GM18517 (cell line): Measurements from ENCODE around the gene PSMA8.
"Not testable (repeated sequence)": the region's sequence is repeated elsewhere in the genome, so short reads cannot be mapped to it uniquely, and the experiment has no call there.

Experiments
- ATAC-seq: cut with Tn5 transposase; IDR thresholded peaks from one replicate; pipeline ENCODE4 v1.9.1; 2021; ENCODE audit warnings: mild to moderate bottlenecking, moderate library complexity; ENCODE audit not compliant: unreplicated experiment

The PSMA8 gene

DNA sequence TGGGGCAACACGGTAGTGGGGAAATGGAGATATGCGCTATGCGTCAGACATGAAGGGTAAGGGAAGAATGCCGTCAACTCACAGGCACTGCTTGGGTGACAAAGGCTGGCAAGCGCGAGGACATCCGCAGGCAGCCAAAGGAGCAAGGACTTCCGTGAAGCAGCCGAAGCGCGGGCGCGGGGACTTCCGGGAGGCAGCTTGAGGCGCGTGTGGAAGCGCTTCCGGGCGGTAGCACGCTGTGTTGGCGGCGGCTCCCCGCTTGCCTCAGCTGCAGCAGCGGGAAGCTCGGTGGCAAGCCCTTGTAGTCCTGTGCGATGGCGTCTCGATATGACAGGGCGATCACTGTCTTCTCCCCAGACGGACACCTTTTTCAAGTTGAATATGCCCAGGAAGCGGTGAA is at the start of gene PSMA8:
TSS of gene PSMA8 (plus strand) at position 218 of the 400 bp plus-strand sequence. CDS start at position 315, 97 bp downstream.
- ATAC-seq, result peak; percentile 62

DNA sequence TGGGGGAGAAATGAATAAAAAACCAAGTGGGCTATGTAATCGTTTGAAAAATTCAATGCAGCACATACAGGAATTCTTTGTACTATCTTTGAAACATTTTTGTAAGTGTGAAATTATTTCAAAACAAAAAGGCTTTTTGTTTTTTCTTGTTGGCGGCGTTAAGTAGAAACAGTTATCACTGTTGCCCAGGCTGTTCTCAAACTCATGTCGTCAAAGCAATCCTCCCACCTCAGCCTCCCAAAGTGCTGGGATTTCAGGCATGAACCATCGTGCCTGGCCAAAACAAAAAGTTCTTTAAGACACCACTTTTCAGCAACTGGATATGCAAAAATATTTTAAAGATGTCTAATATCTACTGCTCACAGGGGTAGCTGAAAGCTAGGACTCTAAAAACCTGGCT is 48.6 kb upstream of the PSMA8 start:
- no peak for ATAC-seq

DNA sequence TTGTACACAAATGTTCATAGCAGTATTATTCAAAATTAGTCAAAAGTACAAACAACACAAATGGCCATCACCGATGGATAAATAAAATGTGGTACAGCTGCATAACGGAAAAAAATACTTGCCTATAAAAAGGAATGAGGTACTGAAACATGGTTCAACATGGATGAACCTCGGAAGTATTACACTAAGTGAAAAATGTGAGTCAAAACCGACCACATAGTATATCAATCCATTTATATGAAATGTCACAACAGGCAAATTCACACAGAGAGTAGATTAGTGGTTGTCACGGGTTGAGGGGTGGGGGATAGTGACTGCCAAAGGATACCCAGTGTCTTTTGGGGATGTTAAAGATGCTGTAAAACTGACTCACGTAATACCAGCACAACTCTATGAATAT is 46.7 kb upstream of the PSMA8 start:
- no peak for ATAC-seq

- ATAC-seq, result no peak
These were observed 45.2 kb upstream of the PSMA8 start for GRCh38 chr18:26088487-26088886.

DNA sequence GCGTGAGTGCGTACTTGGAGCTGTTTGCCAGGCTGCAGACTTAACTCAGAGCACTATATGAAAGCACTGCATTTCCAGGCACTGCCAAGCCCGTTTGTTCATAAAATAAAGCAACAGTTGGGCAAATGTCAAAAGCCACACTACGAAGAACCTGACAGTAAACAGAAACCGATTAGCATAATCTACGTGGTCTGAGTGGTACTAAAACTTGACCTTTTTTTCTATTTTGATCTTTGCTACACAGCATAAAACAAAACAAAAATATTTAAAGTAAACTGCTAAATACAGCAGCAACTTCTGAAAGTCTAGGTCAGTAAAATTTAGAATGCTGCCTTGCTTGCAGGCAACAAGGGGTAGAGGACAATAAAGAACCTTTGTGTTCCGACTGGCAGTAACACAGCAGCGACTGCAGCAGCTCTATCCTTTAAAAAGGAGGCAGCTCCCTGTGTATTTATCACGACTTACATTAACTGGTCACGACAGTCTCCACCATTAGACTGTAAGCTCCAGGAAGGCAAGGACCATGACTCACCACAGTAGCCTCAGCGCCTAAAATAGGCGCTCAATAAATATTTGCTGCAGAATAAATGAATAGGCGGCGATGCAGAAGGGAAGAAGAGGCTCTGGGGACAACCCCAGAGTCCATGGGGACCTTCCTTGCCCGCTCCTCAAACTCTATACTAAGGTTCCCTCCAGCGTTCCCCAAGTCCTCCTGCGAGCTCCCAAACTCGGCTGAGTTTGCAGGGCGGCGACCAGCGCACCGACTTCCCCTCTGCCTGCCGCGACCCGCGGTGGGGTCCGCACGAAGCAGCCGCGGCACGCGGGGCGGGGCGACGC is 44.2 kb upstream of the PSMA8 start:
- peak; percentile 19 for ATAC-seq

DNA sequence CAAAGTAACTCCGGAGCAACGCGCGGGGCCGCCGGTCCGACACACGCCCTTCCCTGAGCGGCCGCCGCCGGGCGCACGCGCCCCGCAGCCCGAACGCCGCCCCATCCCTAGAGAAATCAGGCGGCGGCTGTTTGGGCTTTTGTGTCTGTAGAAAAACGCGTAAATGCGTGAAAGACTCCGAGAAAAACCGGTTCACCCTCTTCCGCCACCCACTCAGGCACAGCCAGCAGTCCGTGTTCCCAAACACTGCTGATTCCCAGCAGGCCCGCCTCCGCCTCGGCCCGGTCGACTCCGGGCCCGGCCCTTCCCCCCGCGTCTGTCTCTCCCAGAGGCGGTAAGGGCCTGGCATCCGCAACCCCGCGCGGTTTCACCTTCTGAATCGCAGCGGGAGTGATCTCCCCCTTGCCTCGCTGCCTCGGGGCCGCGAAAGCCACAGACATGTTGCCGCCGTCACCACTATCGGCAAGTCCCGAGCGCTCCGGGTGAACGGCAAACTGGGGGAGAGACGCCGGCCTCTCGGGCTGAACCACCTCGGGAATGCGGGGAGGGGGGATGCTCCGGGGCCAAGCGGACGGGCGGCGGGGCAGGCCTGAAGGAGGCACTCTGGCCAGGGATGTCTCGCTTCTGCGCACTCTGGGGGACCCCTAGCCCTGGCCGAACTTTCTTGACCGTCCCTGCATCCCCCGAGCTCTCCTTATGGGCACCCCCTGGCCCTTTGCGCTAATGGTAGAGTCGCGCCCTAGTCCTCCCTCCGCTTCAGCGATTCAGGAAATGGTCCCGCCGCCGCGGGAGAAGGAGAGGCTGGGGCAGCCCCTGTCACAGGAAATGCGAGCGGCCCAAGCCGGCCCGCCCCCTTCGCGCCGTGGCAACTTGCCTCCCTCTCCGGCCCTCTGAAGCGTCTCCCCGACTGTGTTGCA is 43.3 kb upstream of the PSMA8 start, which contains the start of gene SS18:
TSS of gene SS18 (minus strand) at position 484 of the 917 bp plus-strand sequence. CDS start at position 440, 44 bp downstream.
- ATAC-seq, result peak; percentile 69

GRCh38 chr18:26091047-26091630 is 42.5 kb upstream of the PSMA8 start:
- peak; percentile 58 for ATAC-seq

- no peak for ATAC-seq
These were observed 36.8 kb upstream of the PSMA8 start for GRCh38 chr18:26096852-26097251.

- ATAC-seq, result no peak
These were observed 36.1 kb upstream of the PSMA8 start for GRCh38 chr18:26097563-26097962.

- ATAC-seq, result no peak
These were observed 30.1 kb upstream of the PSMA8 start for GRCh38 chr18:26103579-26103978.

DNA sequence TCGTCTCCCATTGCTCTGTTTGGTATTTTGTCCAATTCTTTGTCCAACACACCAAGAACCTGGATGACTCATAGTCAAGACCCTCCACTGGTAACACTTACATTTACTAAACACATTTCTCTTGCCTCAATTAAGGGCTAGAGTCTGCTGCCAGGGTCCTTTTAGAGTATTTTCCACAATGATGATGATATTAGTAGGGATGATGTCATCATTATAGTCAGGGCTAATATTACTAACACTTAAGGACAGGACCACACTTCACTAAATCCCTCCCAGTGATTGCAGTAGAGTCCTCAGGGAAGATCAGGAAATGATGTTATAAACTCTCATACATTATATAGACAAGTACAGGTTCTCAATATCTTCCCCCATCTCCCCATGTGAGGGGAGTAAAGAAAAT is 29.6 kb upstream of the PSMA8 start:
- no peak for ATAC-seq

DNA sequence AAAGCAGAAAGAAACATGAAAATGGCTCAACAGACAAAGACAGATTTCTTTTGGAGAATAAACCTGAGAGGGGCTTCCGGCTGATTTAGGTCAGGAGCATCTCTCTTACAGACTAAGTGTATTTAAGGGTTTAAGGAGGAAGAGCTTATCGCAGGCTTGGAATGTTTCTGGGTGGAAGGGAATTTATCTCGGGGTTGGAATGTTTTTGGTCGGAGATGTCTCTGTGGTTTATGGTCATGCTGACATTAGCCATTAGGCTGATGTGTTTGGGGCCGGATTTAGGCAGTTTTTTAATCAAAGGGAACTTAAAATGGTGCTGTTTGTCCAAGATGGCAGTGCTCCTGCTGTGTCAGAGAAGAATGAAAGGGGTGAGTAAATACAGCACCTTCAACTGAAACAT is 14.4 kb upstream of the PSMA8 start:
- no peak for ATAC-seq

DNA sequence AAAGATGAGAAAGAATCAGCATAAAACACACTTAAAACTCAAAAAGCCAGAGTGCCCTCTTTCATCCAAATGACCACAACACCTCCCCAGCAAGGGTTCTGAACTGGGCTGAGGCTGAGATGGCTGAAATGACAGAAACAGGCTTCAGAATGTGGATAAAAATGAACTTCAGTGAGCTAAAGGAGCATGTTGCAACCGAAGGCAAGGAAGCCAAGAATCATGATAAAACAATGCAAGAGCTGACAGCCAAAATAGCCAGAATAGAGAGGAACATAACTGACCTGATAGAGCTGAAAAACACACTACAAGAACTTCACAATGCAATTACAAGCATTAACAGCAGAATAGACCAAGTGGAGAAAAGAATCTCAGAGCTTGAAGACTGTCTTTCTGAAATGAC is 12.2 kb upstream of the PSMA8 start:
- ATAC-seq, result no peak

- not testable (repeated sequence) for ATAC-seq
These were observed 11.7 kb upstream of the PSMA8 start for GRCh38 chr18:26121994-26122393.

DNA sequence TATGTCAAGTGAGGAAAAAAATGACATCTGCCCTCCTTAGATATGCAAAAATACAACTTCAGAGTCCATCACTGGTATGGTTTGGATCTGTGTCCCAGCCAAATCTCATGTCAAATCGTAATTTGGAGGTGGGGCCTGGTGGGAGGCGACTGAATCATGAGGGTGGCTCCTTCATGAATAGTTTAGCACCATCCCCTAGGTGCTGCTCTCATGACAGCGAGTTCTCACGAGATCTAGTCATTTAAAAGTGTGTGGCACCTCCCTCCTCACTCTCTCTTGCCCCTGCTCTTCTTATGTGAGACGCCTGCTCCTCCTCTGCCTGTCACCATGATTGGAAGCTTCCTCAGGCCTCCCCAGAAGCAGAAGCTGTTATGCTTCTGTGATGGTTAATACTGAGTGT is 5.9 kb upstream of the PSMA8 start:
- no peak for ATAC-seq

- ATAC-seq, result not testable (repeated sequence)
These were observed 5.5 kb upstream of the PSMA8 start for GRCh38 chr18:26128192-26128591.

- ATAC-seq, result no peak
These were observed 438 bp downstream of the PSMA8 start for GRCh38 chr18:26134107-26134506.

DNA sequence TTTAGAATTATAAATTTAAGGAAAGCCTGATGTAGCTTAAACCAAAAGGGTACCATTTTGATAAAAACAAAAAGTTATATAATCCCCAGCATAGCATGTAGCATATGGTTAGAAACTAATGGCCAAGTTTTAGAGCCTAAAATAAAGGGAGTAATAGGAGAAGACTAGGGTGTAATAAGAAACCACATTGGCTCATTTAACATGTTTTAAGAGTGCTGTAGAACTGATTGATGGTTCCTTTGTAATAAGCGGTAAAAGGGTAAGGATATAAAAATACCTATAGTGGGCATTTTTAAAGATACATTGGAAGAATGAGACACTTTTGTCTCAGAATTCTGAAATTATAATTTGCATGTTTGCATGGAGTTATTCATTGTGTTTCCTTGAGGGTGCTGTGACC is 1.9 kb downstream of the PSMA8 start:
- no peak for ATAC-seq

DNA sequence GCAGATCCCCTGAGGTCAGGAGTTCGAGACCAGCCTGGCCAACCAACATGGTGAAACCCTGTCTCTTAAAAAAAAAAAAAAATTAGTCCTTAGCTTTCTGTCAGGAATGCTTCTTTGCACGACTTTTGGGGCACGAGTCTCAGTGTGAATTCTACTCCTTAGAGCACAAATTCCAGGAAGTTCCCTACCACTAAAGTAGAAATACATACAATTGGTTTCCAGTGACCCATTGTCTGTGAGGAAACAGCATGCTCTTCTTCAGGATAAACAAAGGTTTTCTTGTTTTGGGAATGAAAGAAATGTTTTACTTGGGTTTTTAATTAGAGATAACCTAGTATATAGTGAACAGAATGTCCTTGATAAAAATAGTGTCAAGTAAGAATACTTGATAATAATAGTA is 23.7 kb downstream of the PSMA8 start:
- ATAC-seq, result no peak

GRCh38 chr18:26159353-26159752 is 25.7 kb downstream of the PSMA8 start:
- no peak for ATAC-seq

DNA sequence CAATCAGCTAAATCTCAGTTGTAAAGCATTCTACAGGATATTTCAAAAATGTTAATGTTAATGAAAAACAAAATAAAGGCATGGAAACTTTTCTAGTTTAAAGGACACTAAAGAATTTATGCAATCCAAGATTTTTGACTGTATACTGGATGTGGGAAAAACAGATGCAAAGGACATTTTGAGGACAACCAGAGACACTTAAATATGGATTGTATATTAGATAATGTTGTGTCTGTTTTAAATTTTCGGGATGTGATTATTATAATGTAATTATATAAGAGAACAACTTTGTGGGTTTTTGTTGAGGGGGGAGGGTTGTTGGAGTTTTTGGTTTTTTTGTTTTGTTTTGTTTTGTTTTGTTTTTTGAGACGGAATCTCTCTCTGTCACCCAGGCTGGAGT is 30.9 kb downstream of the PSMA8 start:
- ATAC-seq, result no peak
